Measurements from ENCODE around the gene NBPF3.
"Not testable (repeated sequence)": the region's sequence is repeated elsewhere in the genome, so short reads cannot be mapped to it uniquely, and the experiment has no call there.

Gene NBPF3

DNA sequence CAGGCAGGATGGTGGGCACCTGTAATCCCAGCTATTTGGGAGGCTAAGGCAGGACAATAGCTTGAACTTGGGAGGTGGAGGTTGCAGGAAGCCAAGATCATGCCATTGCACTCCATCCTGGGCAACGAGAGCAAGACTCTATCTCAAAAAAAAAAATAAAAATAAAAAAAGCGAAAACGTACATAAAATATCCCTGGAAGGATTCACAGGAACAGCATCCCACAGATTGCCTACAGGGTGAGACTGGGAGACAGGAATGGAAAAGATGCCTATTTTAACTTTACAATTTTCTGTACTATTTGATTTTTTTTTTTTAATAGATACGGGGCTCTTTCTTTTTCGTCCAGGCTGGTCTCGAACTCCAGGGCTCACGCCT, 604 bp upstream of the NBPF3 start:
- no peak for ATAC-seq

DNA sequence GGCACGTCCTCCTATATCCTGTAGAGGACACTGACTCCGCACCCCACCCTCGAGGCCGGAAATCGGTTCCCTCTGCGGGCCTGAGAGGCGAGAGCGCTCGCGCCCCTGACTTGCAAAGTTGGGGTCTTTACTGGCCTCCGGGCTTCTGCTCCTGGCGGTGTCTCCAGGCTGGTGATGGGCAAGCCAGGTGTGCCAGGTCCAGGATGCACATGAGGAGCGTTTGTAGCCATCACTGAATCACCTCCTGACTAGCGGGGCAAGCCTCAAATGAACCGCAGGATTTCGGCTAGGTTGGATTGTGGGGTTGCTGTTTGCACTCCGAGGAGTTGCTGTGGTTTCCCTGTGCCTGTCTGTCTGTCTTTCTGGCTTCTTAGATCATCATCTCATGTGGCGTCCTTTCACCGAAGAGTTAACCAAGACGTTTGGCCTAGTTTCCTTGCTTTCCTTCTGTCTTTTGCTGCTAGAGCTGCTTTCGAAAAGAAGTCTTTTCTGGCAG, 741 bp downstream of the NBPF3 start:
- ATAC-seq, result not testable (repeated sequence)

DNA sequence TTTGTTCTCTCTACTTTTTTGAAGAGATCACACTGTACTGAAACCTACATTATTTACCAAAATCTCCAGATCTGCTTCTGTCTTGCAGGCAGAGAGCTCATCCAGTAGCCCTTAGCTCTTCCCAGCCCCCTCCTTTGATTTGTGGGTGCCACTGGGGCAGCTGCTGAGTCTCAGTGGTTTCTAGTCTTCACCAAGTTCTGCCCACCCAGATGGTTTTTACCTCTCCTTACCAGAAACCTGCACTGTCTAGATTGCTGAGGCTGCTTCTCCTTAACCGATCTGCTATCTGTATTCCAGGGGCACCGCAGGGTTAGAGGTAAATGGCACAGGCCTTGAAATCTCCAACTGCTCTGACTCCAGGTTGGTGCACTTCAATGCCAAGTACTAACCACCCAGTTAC, 6.7 kb downstream of the NBPF3 start:
- not testable (repeated sequence) for ATAC-seq

DNA sequence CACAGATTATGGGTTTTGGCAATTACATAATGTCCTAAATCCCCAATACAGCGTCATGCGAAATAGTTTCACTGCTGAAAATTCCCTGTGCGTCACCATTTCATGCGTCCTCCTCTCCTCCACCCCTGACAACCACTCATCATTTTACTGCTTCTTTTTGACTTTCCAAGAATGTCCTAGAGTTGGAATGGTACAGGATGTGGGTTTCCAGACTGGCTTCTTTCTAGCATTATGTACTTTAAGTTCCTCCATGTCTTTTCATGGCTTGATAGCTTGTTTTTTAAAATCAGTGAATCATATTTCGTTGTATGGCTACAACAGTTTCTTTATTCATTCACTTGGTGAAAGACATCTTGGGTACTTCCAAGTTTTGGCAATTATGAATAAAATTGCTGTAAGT, 7.4 kb downstream of the NBPF3 start:
- ATAC-seq, result no peak

DNA sequence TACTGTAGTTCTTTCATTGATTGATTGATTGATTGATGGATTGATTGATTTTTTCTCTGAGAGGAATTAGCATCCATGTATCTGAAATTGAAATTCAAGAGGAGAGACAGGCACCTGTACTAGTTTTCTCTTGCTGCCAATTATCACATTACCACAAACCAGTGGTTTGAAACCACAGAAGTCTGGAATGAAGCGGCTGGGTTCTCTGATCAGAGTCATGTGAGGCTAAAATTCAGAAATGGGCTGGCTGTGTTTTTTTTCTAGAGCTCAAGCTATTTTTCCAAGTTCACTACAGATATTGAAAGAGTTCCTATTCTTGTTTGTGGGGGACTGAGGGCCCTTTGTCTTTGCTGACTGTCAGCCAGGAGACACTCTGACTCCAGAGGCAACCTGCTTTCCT, 10.0 kb downstream of the NBPF3 start:
- no peak for ATAC-seq

DNA sequence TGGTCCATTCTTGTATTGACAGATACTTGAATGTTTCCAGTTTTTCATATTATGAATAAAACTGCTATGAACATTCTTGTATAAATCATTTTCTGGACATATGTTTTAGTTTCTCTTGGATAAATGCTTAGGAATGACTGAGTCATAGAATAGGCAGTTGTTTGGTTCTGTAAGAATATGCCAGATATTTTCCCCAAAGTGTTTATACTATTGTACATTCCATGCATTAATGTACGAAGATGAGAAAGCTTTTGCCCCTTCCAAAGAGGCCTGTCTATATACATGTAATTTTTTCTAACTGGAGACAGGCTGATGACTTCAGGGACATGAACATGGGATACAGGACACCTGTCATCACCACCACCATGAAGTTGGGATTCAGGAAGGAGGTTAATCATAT, 11.3 kb downstream of the NBPF3 start:
- no peak for ATAC-seq

DNA sequence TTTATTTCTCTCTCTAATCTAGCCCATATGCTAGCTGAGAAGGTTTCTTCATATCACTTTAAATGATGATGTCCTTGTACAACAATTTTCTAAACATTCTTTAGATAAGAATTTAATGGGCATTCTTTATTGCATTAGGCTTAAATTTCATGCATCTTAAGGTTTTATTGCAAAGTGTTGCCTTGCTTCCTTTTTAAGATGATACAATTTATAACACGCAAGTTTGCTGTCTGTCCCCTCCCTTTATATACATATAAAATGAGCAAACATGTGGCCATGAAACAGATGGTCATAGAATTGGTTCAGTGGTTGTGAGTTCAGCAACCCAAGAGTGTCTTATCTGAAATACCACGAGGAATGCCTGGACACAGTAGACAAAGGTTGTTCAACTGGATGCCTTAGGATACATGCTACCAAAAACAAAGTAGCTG, 12.1 kb downstream of the NBPF3 start:
- no peak for ATAC-seq

DNA sequence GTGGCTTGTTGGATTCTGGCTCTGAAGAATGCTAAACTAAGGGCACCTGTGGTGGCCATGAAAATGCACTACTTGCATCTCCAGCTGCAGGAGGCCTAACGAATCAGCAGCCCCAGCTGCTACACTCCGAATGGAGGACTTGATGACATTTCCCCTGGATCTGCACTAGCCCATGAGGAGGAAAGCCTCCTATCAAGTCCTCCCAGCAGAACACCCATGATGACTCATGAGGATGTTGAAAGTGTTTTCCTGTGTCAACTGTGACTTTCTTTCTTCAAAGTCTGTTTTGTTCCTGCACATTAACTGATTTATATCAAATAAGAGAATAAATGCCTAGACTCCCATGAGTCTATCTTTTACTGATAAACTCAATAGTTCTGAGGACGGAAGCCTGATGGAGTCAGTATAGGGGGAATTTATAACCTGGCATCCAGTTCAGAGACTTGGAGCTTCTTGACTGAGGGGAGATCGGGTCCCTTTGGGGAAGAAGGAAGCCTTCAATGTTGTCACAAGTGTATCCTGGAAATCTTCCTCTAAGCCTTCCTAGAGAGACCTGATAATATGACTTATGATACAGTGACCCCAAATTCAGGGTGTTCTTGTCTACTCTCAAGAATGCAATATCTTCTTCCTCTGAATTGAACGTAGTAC, 14.2 kb downstream of the NBPF3 start:
- not testable (repeated sequence) for ATAC-seq

DNA sequence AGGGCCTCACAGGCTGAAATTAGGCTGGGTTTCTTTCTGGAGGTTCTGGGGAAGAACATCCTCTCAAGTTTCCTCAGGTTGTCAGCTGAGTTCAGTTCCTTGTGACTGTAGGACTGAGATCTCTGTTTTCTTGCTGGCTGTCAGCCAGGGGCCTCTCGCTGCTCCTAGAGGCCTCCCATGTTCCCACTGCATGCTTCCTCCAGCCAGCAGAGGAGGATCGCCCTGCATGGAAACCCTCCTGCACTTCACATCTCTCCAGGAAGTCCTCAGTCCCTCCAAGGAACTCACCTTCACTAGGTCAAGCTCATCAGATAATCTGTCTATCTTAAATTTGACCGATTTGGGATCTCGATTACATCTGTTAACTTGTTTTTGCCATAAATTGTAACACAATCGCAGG, 15.0 kb downstream of the NBPF3 start:
- not testable (repeated sequence) for ATAC-seq

DNA sequence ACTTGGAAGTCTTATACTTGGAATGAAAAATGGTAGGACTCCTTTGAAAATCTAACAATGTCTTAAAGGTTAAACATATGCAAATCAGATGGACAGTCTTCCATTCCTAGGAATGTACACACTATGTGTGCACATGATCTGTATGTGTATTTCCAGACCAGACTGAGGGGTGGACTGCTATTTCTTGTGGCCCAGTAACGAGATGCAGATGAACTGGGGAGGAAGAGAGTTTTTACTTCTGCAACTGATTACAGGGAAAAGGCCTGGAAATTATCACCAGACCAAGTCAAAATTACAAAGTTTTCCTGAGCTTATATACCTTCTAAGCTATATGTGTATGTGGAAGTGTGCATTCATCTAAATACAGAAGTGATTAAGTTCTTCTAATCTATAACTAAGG, 17.7 kb downstream of the NBPF3 start:
- no peak for ATAC-seq

DNA sequence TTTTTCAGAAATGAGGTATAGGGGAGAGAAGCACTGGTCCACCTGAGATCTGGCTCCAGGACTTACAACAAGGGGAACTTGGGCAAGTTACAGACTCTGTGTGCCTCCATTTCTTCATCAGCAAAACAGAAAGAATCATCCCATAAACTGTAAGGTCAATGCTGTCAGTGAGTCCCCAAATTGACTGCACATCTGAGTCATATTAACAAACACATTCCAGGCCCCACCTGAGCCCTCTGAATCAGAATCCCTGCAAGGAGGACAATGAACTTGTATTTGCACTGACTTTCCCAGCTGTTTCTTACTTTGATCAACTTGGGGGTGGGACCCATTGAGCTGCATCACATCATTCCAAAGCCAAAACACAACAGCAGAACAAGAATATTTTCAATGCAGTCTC, 25.2 kb downstream of the NBPF3 start:
- not testable (repeated sequence) for ATAC-seq

DNA sequence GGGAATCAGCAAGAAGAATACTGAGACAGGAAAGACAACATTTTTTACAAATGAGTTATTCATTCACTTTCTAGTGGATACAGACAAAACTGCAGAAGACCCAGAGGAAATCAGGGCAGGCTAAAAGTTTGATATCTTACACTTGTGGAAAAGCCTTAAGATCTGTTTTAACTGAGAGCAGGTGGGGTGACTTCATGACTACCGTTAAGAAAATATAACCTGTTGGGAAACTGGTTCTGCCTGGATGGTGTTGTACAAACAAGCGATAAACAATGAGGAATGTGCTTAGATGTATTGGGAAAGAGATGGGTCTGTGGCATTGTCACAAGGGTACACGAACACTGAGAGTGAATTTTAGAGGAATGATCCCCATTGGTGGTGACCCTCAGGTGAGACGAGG, 28.0 kb downstream of the NBPF3 start:
- not testable (repeated sequence) for ATAC-seq

DNA sequence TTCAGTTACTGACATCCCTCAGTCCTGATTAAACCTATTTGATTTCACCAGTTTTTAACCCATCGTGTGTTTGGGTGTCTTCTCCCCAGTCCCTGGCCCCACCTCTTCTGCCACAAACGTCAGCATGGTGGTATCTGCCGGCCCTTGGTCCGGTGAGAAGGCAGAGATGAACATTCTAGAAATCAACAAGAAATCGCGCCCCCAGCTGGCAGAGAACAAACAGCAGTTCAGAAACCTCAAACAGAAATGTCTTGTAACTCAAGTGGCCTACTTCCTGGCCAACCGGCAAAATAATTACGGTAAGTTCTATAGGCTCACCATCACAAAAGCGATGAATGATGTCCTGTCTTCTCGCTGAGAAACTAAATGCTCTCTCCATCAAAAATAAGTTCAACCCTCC, 28.7 kb downstream of the NBPF3 start:
- no peak for ATAC-seq

DNA sequence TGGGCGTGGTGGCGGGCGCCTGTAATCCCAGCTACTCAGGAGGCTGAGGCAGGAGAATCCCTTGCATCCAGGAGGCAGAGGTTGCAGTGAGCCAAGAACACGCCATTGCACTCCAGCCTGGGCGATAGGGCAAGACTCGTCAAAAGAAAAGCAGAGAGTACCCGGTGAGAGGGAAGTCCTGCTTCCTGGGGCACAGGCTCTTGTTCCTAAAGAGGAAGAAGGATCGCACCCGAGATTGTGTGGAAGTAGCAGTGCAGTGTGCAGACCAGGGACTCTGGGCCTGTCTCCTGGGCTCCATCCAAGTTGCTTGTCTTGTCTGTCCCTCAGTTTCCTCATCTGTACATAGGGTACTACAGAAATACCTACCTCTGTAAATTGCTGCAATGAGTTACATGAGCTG, 29.6 kb downstream of the NBPF3 start:
- no peak for ATAC-seq

DNA sequence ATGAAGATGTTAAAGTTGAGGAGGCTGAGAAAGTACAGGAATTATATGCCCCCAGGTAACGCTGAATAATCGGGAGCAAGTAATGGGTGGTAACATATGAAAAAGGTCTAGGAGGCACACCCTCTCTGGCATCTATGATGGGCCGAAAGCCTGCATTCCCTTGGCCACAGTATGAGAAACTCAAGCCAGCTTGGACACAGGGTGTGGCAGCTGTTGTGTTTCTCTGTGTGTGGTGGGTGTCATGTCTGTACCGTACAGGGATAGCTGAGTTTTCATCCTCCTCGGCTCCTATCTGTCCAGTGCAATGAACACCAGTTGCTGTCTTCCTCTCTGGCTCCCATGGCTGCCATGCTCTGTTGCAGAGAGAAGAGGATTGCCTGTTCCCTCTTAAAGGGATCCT, 32.9 kb downstream of the NBPF3 start:
- ATAC-seq, result no peak

DNA sequence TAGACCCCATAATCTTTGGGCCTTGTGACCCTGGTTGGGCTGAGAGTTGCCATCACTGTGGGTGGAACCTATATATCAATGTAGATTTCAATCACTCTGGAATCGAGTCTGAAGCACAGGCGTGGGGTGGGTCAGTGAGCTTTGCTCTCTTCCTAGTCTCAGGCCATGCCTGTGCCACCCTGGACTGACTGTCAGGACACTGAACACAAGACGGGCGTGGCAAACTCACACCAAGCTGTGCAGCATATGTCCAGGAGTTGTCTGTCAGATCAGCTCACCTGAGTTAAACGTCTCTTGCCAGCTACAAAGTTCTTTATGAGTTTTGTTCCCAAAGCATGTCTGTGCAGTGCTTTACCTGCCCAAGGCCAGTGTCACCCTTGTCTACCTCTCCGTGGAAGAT, 38.4 kb downstream of the NBPF3 start:
- no peak for ATAC-seq

DNA sequence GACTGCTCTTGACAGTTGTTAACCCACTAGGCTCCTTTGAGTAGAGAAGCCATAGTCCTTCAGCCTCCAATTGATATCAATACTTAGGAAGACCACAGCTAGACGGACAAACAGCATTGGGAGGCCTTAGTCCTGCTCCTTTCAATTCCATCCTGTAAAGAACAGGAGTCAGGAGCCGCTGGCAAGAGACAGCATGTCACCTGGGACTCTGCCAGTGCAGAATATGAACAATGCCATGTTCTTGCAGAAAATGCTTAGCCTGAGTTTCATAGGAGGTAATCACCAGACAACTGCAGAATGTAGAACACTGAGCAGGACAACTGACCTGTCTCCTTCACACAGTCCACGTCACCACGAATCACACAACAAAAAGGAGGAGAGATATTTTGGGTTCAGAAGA, 43.9 kb downstream of the NBPF3 start:
- ATAC-seq, result not testable (repeated sequence)

DNA sequence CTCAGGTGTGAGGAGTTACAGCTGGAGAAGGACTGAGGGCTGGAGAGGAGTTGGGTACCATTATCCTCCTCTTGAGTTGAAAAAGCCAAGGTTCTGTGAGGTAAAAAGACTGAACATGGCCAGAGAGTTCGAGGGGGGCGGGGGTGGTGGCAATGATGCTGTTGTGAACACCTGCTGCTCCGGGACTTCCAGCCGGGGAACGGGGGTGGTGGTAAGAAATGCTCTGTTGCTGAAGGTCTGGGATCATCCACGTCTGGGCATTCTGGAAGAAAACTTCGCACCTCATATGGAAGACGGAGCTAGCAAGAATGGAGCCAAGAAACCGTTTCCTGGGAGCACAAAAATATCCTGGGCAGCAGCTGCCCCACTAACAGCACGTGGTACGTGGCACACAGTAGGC, 49.2 kb downstream of the NBPF3 start:
- no peak for ATAC-seq

DNA sequence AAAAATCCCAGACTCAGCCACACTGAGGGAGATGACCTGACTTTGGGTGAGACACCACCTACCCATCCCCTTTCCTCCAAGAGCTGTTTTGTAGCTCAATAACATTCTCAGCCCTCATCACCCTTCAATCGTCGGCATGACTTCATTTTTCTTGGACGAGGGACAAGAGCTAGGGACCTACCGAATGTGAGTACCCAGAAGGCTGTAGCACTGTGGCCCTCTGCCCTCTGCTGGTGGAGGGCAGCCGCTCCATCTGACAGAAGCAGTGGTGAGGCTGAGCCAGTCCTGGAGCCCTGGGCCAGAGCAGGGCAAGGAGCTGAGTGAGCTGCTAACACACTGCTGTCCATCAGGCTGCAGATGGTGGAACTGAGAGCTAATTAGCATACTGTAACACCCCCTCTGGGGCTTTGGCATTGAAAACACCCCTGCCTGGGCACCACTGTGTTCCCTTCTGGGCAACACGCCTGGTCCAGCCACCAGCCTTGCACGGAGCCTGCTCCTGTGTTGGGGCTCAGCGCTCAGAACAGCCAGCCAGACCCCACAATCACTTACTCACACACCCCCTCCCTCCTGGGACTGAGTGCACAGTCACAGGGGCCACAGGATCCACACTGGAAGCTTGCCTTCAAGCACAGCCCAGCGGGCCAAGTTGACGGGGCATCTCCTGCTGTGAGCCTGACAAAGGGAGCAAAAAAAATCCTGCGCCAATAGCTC, 51.0 kb downstream of the NBPF3 start:
- peak in 1 of 2 donors; percentile 77 for ATAC-seq

DNA sequence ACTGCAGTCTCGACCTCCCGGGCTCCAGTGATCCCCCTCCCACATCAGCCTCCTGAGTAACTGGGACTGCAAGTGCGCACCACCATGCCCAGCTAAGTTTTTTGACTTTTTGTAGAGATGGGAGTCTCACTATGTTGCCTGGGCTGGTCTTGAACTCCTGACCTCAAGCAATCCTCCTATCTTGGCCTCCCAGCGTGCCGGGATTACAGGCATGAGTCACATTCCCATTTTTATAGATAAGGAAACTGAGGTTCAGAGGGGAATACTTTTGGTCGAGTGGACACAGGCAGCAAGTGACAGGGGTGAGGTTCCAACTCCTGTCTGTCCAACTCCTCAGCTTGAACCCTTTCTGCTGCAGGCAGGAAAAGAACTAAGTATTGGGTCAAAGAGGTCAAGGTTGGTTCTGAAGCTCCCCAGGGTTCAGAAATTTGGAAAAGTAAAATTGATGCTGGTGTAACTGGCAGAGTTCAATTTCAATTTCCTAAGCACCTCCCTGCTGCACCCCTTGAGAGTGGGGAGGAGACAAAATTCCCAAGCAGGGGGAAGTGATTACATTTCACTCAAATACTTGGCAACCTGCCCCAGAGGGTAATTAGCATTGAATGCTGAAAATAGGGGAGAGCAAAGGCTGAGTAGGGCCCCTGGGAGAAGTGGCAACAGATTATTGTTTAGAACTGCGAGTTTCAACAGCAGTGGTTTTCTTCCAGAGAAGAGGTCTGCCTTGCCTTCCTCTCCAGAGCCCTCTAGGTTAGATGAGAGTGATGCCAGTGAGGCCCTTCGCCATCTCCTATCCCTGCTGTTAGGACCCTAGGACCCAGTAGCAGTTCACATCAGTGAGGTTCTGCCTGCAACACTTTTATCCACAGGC, 51.8 kb downstream of the NBPF3 start:
- ATAC-seq, result no peak

DNA sequence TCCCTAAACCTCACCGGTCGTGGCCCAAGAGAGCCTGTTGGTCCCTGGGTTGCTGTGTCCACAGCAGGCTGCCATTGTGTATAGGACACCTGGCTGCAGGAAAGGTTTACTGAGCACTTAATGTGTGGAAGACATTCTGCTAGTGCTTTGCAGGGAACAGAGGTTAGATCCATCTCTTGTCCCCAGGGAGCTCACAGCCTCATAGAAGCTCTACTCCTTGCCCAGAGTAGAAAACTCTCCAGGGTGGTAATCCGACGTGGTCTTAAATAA, 52.4 kb downstream of the NBPF3 start:
- no peak for ATAC-seq

DNA sequence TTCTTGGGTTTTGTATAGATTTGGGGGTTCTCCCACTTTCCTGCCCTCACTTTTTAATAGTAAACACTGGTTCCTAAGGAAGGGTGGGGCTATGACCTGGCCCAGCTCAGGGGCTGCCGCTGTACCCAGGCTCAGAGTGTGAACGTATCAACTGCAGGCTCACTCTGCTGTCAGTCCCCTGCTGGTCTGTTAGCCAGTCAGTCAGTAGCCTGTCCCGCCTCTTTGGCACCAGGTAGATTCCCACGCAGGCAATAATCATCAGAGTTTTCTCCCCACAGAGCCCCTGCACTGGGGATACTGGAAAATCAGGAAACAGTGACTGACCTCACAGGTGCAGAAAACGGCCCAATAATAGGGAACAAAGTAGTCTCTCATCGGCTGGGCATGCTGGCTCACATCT, 54.3 kb downstream of the NBPF3 start:
- no peak for ATAC-seq

DNA sequence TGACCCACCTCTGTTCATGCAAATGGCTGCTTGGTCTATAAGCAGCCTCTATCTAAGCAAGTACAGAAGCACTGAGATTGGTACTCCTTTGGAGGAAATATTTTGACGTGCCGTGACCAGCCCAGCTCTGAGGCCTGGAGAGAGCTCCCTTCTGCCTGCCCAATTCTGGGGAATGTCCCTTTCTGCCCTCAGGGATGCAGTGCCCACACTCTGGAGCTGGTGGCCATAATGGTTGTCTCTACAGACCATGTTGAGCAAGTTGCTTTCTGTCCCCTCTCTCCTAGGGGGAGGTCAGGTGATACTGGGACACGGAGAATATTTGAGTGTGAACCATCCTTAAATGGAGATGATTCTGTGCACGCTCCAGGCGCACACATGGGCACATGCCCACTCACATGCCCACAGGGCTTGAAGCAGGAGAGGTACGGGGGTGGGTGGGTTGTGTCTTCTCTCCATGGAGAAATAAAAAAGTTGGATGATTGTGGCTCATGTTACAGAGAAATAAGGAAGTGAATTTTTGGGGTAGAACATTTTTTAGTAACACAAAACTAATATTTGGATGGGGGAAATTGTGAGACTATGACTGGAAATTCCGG, 55.4 kb downstream of the NBPF3 start:
- no peak for ATAC-seq

All from activated CD4-positive, CD25-positive, alpha-beta regulatory T cell treated with anti-CD3 and anti-CD28 coated beads, Interleukin-2, amount 50 U/mL, for 24 hours (primary cell).